Activated T-cell treated with anti-CD3 and anti-CD28 coated beads, Interleukin-2, amount 50 U/mL, for 24 hours (primary cell): ENCODE data around the gene CCL28.
"Not testable (repeated sequence)": the region's sequence is repeated elsewhere in the genome, so short reads cannot be mapped to it uniquely, and the experiment has no call there.

Experiments
- DNase-seq: peaks from one replicate; pipeline ENCODE4 v3.0.0-alpha.2; 2020
- H3K27ac Mint-ChIP-seq: 2 replicates; pipeline ENCODE4 v1.8.0; 2020; ENCODE audit warnings: mild to moderate bottlenecking, mixed read lengths
- H3K27me3 Mint-ChIP-seq: 2 replicates; pipeline ENCODE4 v1.8.0; 2020; ENCODE audit warnings: mixed read lengths
- H3K36me3 Mint-ChIP-seq: 2 replicates; pipeline ENCODE4 v1.8.0; 2020; ENCODE audit warnings: low read depth, mixed read lengths
- H3K4me1 Mint-ChIP-seq: 2 replicates; pipeline ENCODE4 v1.8.0; 2020; ENCODE audit warnings: low read depth, mixed read lengths
- H3K4me3 Mint-ChIP-seq: 2 replicates; pipeline ENCODE4 v1.8.0; 2020; ENCODE audit warnings: mild to moderate bottlenecking, moderate library complexity, mixed read lengths
- H3K9me3 Mint-ChIP-seq: 2 replicates; pipeline ENCODE4 v1.8.0; 2020; ENCODE audit warnings: mixed read lengths

CCL28 gene

GRCh38 chr5:43386960-43387362, 25.2 kb downstream of the CCL28 start:
- H3K27me3 Mint-ChIP-seq, result no peaks in the 10 kb centered on the region
- no peaks in the 10 kb centered on the region for H3K9me3 Mint-ChIP-seq
- H3K36me3 Mint-ChIP-seq, result peaks cover 56% of the 10 kb centered on the region
- peak overlapping the region; percentile 65 for H3K27ac Mint-ChIP-seq
- no peak for DNase-seq
- no peak overlapping the region for H3K4me3 Mint-ChIP-seq
- peaks cover 41% of the 10 kb centered on the region for H3K4me1 Mint-ChIP-seq

DNA sequence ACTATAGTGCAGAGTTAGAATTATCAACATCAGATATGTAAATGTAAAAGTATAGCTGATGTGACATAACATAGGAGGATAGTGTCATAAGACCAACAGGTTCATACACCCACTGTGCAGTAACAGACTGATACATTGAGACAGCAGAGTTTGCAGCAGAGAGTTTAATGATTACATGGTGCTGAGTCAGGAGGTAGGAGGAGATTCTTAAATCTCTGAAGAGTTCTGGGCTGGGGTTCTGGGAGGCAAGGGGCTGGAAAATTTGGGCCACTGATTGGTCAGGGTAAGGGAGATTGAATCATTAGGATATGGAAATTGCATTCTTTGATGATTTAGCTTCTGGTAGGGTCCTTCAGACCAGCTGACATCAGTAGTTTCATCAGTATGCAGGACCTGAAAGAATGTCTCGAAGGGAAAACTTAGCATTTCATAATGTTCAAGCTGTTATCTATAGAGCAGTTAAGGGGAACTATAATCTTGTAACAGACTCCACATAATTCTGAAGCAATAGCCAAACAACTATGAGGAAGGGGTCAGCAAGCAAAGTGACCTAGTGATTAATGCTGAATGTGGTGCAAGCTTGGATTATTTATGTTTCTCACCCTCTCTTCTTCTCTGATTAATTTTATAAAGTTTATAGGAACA, 35.6 kb downstream of the CCL28 start:
- peaks cover 49% of the 10 kb centered on the region for H3K36me3 Mint-ChIP-seq
- no peak for DNase-seq
- H3K4me3 Mint-ChIP-seq, result no peak overlapping the region
- H3K27ac Mint-ChIP-seq, result no peak overlapping the region
- H3K27me3 Mint-ChIP-seq, result no peaks in the 10 kb centered on the region
- H3K9me3 Mint-ChIP-seq, result no peaks in the 10 kb centered on the region
- H3K4me1 Mint-ChIP-seq, result peaks cover under 1% of the 10 kb centered on the region

- no peak for DNase-seq
- no peak overlapping the region for H3K4me3 Mint-ChIP-seq
- H3K27me3 Mint-ChIP-seq, result no peaks in the 10 kb centered on the region
- no peaks in the 10 kb centered on the region for H3K4me1 Mint-ChIP-seq
- peaks cover 34% of the 10 kb centered on the region for H3K36me3 Mint-ChIP-seq
- no peak overlapping the region for H3K27ac Mint-ChIP-seq
- peaks cover 10% of the 10 kb centered on the region for H3K9me3 Mint-ChIP-seq
These were observed 40.4 kb downstream of the CCL28 start for GRCh38 chr5:43371821-43372220.

- Mint-ChIP-seq H3K27me3 (no peaks in the 10 kb centered on the region), H3K27ac (no peak overlapping the region), H3K9me3 (peaks cover 13% of the 10 kb centered on the region), H3K36me3 (peaks cover 23% of the 10 kb centered on the region), H3K4me1 (no peaks in the 10 kb centered on the region), H3K4me3 (no peak overlapping the region)
- DNase-seq, result no peak
These were observed 41.8 kb downstream of the CCL28 start for GRCh38 chr5:43370352-43370751.

DNA sequence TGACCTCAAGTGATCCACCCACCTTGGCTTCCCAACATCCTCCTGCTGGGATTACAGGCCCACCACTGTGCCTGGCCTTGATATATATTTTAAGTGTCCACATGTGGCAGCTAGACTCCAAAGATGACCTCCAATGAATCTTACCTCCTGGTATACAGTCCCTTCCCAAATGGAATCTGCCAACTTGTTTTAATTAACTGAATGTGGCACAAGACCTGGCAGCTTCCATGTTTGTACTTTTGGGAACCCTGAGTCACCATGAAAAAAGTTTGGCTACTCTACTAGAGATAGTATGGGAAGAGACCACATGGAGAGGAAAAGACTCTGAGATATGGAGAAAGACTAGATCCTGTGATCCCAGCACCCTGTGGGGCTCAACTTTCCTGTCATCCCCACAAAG, 42.5 kb downstream of the CCL28 start:
- H3K36me3 Mint-ChIP-seq, result peaks cover 23% of the 10 kb centered on the region
- peaks cover 13% of the 10 kb centered on the region for H3K9me3 Mint-ChIP-seq
- DNase-seq, result no peak
- no peaks in the 10 kb centered on the region for H3K4me1 Mint-ChIP-seq
- H3K27me3 Mint-ChIP-seq, result no peaks in the 10 kb centered on the region
- H3K27ac Mint-ChIP-seq, result no peak overlapping the region
- no peak overlapping the region for H3K4me3 Mint-ChIP-seq

GRCh38 chr5:43367909-43368669, 44.1 kb downstream of the CCL28 start:
- Mint-ChIP-seq H3K4me1 (no peaks in the 10 kb centered on the region), H3K4me3 (no peak overlapping the region), H3K27ac (no peak overlapping the region), H3K36me3 (peaks cover 13% of the 10 kb centered on the region), H3K27me3 (no peaks in the 10 kb centered on the region), H3K9me3 (peaks cover 13% of the 10 kb centered on the region)
- no peak for DNase-seq

- Mint-ChIP-seq H3K4me3 (no peak overlapping the region), H3K27ac (no peak overlapping the region), H3K4me1 (no peaks in the 10 kb centered on the region), H3K36me3 (peaks cover 13% of the 10 kb centered on the region), H3K27me3 (no peaks in the 10 kb centered on the region), H3K9me3 (peaks cover 13% of the 10 kb centered on the region)
- DNase-seq, result no peak
These were observed 44.7 kb downstream of the CCL28 start for GRCh38 chr5:43367453-43367852.

DNA sequence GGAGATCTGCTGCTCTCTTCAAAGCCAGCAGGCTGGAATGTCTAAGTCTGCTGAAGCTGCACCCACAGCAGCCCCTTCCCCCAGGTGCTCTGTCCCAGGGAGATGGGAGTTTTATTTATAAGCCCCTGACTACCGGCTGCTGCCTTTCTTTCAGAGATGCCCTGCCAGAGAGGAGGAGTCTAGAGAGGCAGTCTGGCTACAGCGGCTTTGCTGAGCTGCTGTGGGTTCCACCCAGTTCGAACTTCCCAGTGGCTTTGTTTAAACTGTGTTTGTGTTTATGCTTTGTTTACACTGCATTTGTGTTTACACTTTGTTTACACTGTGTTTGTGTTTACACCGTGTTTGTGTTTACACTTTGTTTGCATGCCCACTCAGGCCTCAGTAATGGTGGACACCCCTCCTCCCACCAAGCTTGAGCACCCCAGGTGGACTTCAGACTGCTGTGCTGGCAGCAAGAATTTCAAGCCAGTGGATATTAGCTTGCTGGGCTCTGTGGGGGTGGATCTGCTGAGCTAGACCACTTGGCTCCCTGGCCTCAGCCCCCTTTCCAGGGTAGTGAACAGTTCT, 45.4 kb downstream of the CCL28 start:
- Mint-ChIP-seq H3K9me3 (peaks cover 15% of the 10 kb centered on the region), H3K36me3 (peaks cover 13% of the 10 kb centered on the region)
- not testable (repeated sequence) for H3K27me3 Mint-ChIP-seq, H3K4me3 Mint-ChIP-seq, DNase-seq, H3K4me1 Mint-ChIP-seq, H3K27ac Mint-ChIP-seq

GRCh38 chr5:43365155-43365554, 47.0 kb downstream of the CCL28 start:
- H3K4me3 Mint-ChIP-seq, result not testable (repeated sequence)
- peaks cover 14% of the 10 kb centered on the region for H3K9me3 Mint-ChIP-seq

DNA sequence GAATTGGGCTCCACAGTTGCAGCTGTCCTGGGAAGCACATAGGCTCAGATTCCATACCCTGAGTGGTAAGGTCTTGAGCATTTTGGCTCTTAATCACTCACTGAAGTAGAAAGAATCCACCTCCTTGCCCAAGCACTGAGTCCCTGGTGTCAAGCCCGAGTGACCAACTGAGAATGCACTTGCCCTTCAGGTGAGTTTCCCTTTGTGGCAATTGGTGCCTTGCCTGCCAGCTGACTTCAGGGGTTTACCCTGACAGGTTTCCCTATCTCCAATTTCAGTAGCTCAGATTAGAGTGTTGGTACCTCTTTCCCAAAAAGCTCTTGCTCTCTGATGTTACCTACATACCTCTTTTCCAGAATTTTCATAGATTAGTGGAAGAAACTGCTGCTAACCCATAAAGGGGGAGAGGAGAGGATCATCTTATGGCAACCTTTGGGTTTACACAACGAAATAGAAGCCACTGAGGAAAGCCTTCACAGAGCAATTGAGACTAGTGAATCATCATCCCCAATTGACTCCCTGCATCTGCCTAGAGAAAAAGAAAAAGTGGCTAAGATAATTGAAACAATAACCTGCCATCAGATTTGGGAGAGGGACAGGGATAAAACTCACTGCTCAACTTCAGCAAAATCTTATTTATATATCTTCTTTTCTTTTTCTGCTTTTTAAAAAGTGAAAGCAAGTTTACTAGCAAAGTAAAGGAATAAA, 48.6 kb downstream of the CCL28 start:
- H3K27me3 Mint-ChIP-seq, result no peaks in the 10 kb centered on the region
- H3K36me3 Mint-ChIP-seq, result peaks cover 5% of the 10 kb centered on the region
- H3K4me1 Mint-ChIP-seq, result no peaks in the 10 kb centered on the region
- H3K27ac Mint-ChIP-seq, result no peak overlapping the region
- no peak overlapping the region for H3K4me3 Mint-ChIP-seq
- no peak for DNase-seq
- H3K9me3 Mint-ChIP-seq, result peaks cover 24% of the 10 kb centered on the region

More at GRCh38 chr5:43365155-43365554, 47.0 kb downstream of the CCL28 start:
- not testable (repeated sequence) for H3K4me1 Mint-ChIP-seq, H3K36me3 Mint-ChIP-seq, H3K27me3 Mint-ChIP-seq, H3K27ac Mint-ChIP-seq, DNase-seq

DNA sequence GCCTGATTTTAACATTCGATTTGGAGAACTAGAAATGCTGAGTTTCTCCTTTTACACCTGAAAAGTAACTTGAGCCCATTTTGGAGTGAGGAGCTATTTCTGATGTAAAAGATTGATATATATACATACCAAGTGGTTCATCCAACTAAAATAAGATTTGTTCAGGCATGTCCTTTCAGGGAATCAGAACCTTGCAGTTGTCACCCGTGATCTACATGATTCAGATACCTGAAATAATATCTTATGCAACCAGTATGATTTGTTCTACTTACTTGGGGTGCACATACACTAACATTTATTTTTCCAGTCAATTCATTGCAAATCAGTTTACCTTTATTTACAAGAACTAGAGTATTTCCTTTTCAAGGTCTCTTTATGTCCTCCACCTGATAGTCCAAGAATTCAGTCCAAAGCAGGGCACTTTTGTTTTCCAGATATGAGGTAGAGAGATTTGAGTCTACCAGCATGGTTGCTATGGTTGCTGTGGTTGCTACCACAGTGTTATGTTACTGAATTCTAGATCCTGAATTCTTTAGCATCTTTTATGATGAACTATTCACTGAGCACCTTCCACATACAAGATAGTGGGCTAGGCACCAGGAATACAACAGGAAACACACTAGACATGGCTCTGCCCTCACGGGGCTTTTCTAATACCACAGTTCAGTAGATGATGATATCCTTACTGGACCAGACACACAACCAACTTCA, 49.3 kb downstream of the CCL28 start:
- H3K9me3 Mint-ChIP-seq, result peaks cover 19% of the 10 kb centered on the region
- H3K4me3 Mint-ChIP-seq, result no peak overlapping the region
- DNase-seq, result no peak
- no peaks in the 10 kb centered on the region for H3K36me3 Mint-ChIP-seq
- H3K4me1 Mint-ChIP-seq, result no peaks in the 10 kb centered on the region
- H3K27ac Mint-ChIP-seq, result no peak overlapping the region
- no peaks in the 10 kb centered on the region for H3K27me3 Mint-ChIP-seq

DNA sequence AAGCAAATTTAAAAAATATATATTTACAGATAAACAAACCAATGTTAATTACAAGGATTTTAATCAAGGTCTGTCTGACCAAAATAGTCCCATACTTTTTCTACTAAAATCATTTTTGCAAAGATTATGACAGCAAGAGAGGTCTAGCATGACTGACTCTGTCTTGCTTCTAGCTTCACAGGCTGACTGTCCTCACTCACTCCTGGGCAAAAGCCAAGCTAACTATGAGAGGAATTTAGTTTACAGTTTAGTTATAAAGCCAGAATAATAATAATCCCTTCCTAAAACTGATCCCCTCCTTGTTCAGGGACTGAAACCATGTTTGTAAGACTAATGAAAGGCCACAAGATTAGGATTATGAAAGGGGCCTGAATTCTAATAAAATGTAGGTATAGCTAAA, 53.5 kb downstream of the CCL28 start:
- no peaks in the 10 kb centered on the region for H3K4me1 Mint-ChIP-seq
- no peaks in the 10 kb centered on the region for H3K36me3 Mint-ChIP-seq
- H3K9me3 Mint-ChIP-seq, result peaks cover 17% of the 10 kb centered on the region
- no peak for DNase-seq
- no peak overlapping the region for H3K4me3 Mint-ChIP-seq
- H3K27ac Mint-ChIP-seq, result no peak overlapping the region
- no peaks in the 10 kb centered on the region for H3K27me3 Mint-ChIP-seq

GRCh38 chr5:43358301-43358700, 53.9 kb downstream of the CCL28 start:
- Mint-ChIP-seq H3K9me3 (peaks cover 17% of the 10 kb centered on the region), H3K4me1 (no peaks in the 10 kb centered on the region), H3K27ac (no peak overlapping the region), H3K36me3 (no peaks in the 10 kb centered on the region), H3K27me3 (no peaks in the 10 kb centered on the region), H3K4me3 (no peak overlapping the region)
- no peak for DNase-seq

DNA sequence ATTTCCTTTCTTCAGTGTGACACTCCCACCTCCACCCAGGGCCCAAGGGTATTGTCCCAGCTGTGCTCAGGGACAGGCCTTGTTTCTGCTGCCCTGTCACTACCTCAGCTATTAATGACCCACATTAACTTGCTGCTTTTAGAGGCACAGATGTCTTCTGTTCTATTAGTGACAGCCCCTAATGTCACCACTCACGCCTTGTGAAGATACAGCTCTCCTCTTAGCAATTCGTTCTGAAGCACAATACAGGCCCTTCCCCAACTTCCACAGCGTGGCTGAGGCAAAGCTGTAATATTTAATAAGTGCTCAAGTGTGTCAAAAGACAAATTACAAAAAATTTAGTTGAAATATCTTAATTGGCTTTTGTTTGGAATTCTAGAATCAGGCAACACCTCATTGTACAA, 54.3 kb downstream of the CCL28 start:
- Mint-ChIP-seq H3K4me3 (no peak overlapping the region), H3K9me3 (peaks cover 17% of the 10 kb centered on the region), H3K36me3 (no peaks in the 10 kb centered on the region), H3K27ac (no peak overlapping the region), H3K4me1 (no peaks in the 10 kb centered on the region), H3K27me3 (no peaks in the 10 kb centered on the region)
- DNase-seq, result no peak
